ENCODE measurements around the gene ICE1. TPM values are rescaled to one million over a fixed set of nuclear protein-coding genes. Genes with fewer than 3 reads are reported as not detected.

Gene ICE1
- total RNA-seq, 2 donors from 2014 or later, result 17.2 to 18.5 TPM

DNA sequence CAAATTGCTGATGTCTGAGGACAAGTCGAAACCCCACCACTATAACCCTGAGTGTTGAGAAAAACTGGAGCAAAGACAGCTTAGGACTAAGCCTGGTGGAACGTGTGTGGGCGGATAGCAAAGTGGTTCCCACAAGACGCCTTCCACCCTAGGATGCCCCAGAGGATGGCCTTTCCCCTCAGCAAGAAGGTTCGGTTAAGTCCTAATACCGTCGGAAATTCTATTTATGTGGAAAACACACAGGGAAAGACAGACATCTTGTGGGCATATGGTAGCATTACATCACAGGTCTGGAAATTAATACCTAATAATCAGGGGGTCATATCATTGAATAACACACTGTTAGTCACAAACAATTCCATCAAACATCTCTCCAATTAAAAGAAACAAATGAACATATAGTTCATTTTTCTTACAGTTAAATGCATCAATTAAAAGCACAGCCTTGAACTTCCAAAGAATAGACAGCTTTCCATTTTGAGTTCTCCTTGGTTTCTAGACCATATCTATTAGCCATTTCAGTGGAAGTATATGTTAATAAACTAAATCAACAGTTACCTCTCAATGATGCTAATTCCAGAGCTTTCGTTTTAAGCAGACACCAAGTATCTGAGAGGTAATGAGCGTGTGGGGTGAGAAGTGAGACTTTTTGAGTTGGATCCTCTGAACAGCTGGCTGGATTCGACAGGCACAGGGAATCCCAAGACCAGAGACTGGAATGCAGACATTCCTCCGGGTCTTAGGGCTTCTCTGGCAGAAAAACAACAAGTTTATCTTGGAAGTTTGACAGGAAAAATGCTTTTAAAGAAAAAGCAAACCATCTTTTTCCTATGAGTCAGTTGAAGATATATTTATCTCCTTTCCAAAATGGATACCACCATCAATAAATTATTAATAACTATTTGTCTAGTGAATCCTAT lies 2.9 kb upstream of the ICE1 start:
- Histone ChIP-seq H3K27me3 (no peaks in the 10 kb centered on the region), H3K36me3 (no peaks in the 10 kb centered on the region), H3K27ac (no peak overlapping the region), H3K9me3 (no peaks in the 10 kb centered on the region), H3K4me1 (peaks cover 0 to 25% of the 10 kb centered on the region in 2 donors), H3K4me3 (no peak overlapping the region)
- DNase-seq (ENCODE audit: low spot score), result no peak
- TF ChIP-seq, protein P1, sequence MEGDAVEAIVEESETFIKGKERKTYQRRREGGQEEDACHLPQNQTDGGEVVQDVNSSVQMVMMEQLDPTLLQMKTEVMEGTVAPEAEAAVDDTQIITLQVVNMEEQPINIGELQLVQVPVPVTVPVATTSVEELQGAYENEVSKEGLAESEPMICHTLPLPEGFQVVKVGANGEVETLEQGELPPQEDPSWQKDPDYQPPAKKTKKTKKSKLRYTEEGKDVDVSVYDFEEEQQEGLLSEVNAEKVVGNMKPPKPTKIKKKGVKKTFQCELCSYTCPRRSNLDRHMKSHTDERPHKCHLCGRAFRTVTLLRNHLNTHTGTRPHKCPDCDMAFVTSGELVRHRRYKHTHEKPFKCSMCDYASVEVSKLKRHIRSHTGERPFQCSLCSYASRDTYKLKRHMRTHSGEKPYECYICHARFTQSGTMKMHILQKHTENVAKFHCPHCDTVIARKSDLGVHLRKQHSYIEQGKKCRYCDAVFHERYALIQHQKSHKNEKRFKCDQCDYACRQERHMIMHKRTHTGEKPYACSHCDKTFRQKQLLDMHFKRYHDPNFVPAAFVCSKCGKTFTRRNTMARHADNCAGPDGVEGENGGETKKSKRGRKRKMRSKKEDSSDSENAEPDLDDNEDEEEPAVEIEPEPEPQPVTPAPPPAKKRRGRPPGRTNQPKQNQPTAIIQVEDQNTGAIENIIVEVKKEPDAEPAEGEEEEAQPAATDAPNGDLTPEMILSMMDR (IDR thresholded peaks at IDR 0.05), result peak; percentile 31 to 82

DNA sequence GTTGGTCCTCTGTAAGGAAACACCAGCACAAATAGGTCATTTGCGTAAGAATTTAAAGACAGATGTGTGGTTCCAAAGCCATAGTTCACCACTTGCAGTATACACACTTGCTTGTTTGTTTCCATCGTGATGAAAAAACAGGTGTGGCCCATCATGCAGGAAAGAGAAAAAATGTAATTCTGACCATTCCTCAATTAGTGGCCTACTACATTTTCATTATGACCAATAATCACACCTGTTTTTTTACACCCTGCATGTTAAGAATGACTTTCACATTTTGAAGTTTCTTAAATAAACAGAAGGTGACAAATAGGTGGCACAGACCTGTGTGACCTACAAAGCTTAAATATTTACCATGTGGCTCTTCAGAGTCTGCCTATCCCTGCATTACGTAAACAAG lies 2.2 kb upstream of the ICE1 start:
- TF ChIP-seq, protein P1 (IDR thresholded peaks at IDR 0.05), result no peak
- Histone ChIP-seq H3K36me3 (no peaks in the 10 kb centered on the region), H3K4me3 (no peak overlapping the region), H3K4me1 (peaks cover 0 to 32% of the 10 kb centered on the region in 2 donors), H3K27me3 (no peaks in the 10 kb centered on the region), H3K27ac (no peak overlapping the region), H3K9me3 (no peaks in the 10 kb centered on the region)
- no peak for DNase-seq (ENCODE audit: low spot score)

DNA sequence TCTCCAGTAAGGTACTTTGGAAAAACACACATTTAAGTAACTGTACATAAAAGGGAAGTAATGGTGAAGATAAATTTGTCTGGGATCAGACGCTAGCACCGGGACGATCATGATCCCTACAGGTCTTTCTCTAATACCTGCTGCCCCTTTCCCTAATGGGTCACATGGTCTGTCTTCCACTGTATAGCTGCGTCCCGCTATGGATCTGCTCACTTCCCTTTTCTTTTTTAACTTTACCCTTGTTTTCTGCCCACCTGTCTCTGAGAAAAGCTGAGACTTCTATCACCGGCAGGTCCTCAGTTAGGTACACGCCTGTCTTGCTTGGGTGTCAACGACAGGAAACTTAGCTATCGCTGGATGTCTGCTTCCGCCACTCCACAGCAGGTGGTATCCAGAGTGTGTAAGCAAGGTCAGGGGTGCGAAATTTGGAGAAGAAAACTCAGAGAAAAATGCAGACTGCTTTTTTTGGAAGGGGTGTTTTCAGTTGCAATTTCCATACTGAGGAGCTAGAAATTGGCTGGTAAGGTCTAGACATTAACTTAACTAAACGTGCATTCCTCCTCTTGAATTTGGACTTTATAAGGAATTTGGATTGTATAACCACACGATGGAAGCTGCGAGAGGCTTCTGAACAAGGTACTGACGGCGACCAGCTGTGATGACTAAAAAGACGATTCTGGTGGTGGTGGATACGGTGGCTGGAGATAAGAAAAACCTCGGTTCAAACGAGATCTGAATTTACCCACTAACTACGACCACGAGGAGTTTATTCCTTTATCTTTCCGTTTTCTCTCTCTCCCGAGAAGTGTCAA lies 1.1 kb upstream of the ICE1 start:
- H3K4me3 ChIP-seq, result peak overlapping the region; percentile 57 to 100
- H3K27me3 ChIP-seq, result no peaks in the 10 kb centered on the region
- TF ChIP-seq, protein P1 (IDR thresholded peaks at IDR 0.05), result no peak
- H3K36me3 ChIP-seq, result no peaks in the 10 kb centered on the region
- H3K4me1 ChIP-seq, result peaks cover 0 to 34% of the 10 kb centered on the region in 2 donors
- DNase-seq (ENCODE audit: low spot score), result no peak
- H3K27ac ChIP-seq, result peak overlapping the region; percentile 91 to 97
- H3K9me3 ChIP-seq, result no peaks in the 10 kb centered on the region

DNA sequence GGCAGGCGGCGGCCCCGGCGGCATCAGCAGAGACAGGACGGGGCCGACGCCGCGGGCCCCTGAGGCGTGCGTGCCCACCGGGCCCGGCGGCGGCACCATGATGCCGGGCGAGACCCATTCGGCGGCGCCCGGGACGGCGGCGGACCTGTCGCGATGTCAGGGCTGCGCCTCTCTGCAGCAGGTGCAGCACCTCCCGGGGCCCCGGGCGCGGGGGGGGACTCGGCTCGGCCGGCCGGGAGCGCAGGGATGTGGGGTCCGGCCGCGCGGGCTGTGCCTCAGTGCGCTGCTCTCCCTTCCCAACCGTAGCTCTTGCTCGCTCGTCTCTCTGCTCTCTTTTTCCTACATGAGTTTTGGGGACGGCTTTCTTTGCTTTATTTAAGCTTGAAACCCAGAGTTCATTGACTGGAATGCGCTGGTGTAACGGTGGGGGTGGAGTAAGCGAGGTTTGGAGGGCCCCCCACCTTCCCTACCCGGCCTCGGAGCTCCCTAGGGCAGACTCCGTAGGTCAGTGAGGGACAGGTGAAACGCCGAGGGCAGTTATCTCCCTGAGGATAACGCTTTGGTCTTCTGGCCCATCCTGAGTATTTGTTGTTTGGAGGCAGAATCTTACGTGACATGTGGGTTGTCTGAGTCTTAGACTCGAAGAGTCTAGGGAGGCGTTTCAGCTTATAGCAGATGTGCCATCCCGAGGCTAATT lies 490 bp downstream of the ICE1 start:
- peak overlapping the region; percentile 83 to 100 for H3K4me3 ChIP-seq
- no peaks in the 10 kb centered on the region for H3K36me3 ChIP-seq
- TF ChIP-seq, protein P1 (IDR thresholded peaks at IDR 0.05), result no peak
- H3K27ac ChIP-seq, result peak overlapping the region; percentile 91 to 97
- H3K9me3 ChIP-seq, result no peaks in the 10 kb centered on the region
- H3K27me3 ChIP-seq, result no peaks in the 10 kb centered on the region
- no peak for DNase-seq (ENCODE audit: low spot score)
- H3K4me1 ChIP-seq, result peaks cover 0 to 42% of the 10 kb centered on the region in 2 donors

DNA sequence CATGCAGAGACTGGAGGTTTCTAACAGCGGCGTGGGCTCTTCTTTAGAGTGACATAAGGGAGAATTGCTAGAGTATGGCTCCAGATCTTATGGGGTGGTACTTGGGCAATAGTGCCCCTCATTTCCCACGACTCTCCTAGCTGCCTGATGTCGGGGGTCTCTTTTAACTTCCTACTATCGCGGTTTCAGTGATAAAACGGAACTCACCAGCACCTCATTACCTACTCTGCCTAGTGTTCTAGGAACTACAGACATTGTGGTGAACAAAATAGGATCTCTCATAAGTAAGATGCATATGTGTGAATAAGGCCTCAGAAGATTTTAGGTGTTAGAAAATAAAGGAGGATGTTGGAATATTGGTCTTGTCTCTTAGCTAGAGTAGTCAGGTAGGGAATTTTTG lies 1.1 kb downstream of the ICE1 start:
- peaks cover 0 to 43% of the 10 kb centered on the region in 2 donors for H3K4me1 ChIP-seq
- TF ChIP-seq, protein P1 (IDR thresholded peaks at IDR 0.05), result no peak
- H3K9me3 ChIP-seq, result no peaks in the 10 kb centered on the region
- H3K4me3 ChIP-seq, result peak overlapping the region; percentile 83 to 100
- DNase-seq (ENCODE audit: low spot score), result no peak
- no peaks in the 10 kb centered on the region for H3K36me3 ChIP-seq
- H3K27ac ChIP-seq, result peak overlapping the region in 1 of 2 donors; percentile 91
- no peaks in the 10 kb centered on the region for H3K27me3 ChIP-seq

All from right atrium auricular region (tissue), 2 donors.